Fibroblast of skin of abdomen (primary cell): ENCODE data around the gene FGB. TPM values are rescaled to one million over a fixed set of nuclear protein-coding genes. Genes with fewer than 3 reads are reported as not detected.

Experiments used
- DNase-seq: peaks from one replicate; pipeline ENCODE4 v3.0.0-alpha.2; 2013
- polyA plus RNA-seq, 2 experiments: library from polyadenylated mRNA; unstranded; fragments of 120-200 nt; gene quantifications; one replicate each; pipeline ENCODE4 v1.2.1, GENCODE V29; 2013; ENCODE audit not compliant: insufficient read length in 2 of 2

Gene FGB
- not detected for polyA plus RNA-seq (2013, experiment 1 of 2; ENCODE audit: insufficient read length)
- polyA plus RNA-seq (2013, experiment 2 of 2; ENCODE audit: insufficient read length), result not detected

GRCh38 chr4:154562697-154563254 lies at the start of gene FGB:
TSS of gene FGB (plus strand) at chr4:154563011. CDS start at chr4:154563019, 8 bp downstream.
- DNase-seq, result no peak

- DNase-seq, result no peak
Observed at GRCh38 chr4:154516318-154517029, 46.3 kb upstream of the FGB start.

GRCh38 chr4:154517591-154517990 lies 45.2 kb upstream of the FGB start:
- no peak for DNase-seq

GRCh38 chr4:154519214-154519613 lies 43.6 kb upstream of the FGB start:
- DNase-seq, result no peak

- DNase-seq, result no peak
Observed at GRCh38 chr4:154521607-154522006, 41.2 kb upstream of the FGB start.

- DNase-seq, result no peak
Observed at GRCh38 chr4:154526151-154526550, 36.7 kb upstream of the FGB start.

- no peak for DNase-seq
Observed at GRCh38 chr4:154527308-154527707, 35.5 kb upstream of the FGB start.

GRCh38 chr4:154528869-154529268 lies 33.9 kb upstream of the FGB start:
- DNase-seq, result no peak

GRCh38 chr4:154529728-154530519 lies 32.9 kb upstream of the FGB start:
- no peak for DNase-seq

GRCh38 chr4:154534296-154534695 lies 28.5 kb upstream of the FGB start:
- DNase-seq, result no peak

GRCh38 chr4:154542271-154542879 lies 20.4 kb upstream of the FGB start:
- DNase-seq, result no peak

GRCh38 chr4:154545689-154546088 lies 17.1 kb upstream of the FGB start:
- DNase-seq, result no peak

- DNase-seq, result peak; percentile 95
Observed at GRCh38 chr4:154549894-154550790, 12.7 kb upstream of the FGB start, which contains the start of gene PLRG1. TSS of gene PLRG1 (minus strand) at chr4:154550400. CDS start at chr4:154550308, 92 bp downstream.

GRCh38 chr4:154551872-154552686 lies 10.7 kb upstream of the FGB start:
- peak; percentile 79 for DNase-seq

GRCh38 chr4:154559141-154559493 lies 3.7 kb upstream of the FGB start:
- DNase-seq, result no peak

- peak; percentile 50 for DNase-seq
Observed at GRCh38 chr4:154559494-154560418, 3.1 kb upstream of the FGB start.

GRCh38 chr4:154560419-154560801 lies 2.4 kb upstream of the FGB start:
- no peak for DNase-seq

GRCh38 chr4:154560824-154561231 lies 2.0 kb upstream of the FGB start:
- peak; percentile 81 for DNase-seq

- DNase-seq, result no peak
Observed at GRCh38 chr4:154564311-154564710, 1.5 kb downstream of the FGB start.

GRCh38 chr4:154565704-154566103 lies 2.9 kb downstream of the FGB start:
- DNase-seq, result no peak
